HL-60/S4 treated with phorbol 12-myristate 13-acetate at 8.2 ng/mL for 4 days and 3 days (cell line): ENCODE results near the gene RNH1.
"Not testable (repeated sequence)": the region's sequence is repeated elsewhere in the genome, so short reads cannot be mapped to it uniquely, and the experiment has no call there.

ENCODE experiments used
- in situ Hi-C: fragments of 300-500 bp; cut with MboI; formaldehyde crosslinking; loops from 2 replicates; pipeline ENCODE4 v1.15.0; 2022; ENCODE audit warnings: low sequenced_read_pairs

Gene RNH1

DNA sequence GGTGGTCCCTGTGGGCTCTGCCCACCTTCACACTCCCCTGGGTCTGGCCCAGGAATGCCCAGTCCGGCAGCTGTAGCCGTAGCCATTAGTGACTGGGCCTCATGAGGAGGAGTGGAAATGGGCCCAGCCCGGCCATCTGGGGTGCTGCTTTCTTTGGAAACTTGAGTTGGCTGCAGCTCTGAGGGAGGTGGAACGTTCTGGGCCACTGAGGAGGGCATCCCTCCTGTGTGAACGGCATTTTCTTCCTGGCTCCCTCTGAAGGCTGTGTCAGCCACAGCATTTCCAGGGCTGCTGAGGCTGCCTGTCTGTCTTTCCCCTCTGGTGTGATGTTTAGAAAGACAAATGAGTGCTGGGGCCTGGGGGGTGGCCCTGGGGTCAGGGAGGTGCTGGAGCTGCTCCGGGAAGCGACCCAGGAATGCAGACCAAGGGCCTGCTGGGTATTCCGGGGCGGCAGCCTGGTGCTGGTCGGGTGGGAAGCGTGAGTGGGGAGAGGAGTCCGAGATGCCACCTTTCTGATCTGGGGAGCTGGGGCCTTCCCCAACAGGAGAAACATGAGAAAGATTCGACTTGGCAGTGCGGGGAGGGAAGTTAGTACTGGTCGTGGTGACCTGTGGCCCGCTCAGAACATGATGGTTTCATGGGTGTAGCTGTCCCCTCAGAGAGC is 29.9 kb downstream of the RNH1 start:
- in situ Hi-C loops = no loop called here

- in situ Hi-C loops = no loop called here
Observed at GRCh38 chr11:476416-476815, 30.6 kb downstream of the RNH1 start.

GRCh38 chr11:475941-476340 is 31.1 kb downstream of the RNH1 start:
- in situ Hi-C loops = no loop called here

DNA sequence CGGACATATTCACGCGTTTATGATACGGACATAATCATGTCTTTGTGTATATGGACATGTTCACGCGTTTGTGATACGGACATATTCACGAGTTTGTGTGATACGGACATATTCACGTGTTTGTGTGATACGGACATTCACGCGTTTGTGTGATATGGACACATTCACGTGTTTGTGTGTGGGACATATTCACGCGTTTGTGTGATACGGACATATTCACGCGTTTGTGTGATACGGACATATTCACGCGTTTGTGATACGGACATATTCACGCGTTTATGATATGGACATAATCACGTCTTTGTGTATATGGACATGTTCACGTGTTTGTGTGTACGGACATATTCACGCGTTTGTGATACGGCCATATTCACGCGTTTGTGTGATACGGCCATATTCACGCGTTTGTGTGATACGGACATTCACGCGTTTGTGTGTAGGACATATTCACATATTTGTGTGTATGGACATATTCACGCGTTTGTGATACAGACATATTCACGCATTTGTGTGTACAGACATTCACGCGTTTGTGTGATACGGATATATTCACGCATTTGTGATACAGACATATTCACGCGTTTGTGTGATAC is 32.0 kb downstream of the RNH1 start:
- in situ Hi-C loops = no loop called here

DNA sequence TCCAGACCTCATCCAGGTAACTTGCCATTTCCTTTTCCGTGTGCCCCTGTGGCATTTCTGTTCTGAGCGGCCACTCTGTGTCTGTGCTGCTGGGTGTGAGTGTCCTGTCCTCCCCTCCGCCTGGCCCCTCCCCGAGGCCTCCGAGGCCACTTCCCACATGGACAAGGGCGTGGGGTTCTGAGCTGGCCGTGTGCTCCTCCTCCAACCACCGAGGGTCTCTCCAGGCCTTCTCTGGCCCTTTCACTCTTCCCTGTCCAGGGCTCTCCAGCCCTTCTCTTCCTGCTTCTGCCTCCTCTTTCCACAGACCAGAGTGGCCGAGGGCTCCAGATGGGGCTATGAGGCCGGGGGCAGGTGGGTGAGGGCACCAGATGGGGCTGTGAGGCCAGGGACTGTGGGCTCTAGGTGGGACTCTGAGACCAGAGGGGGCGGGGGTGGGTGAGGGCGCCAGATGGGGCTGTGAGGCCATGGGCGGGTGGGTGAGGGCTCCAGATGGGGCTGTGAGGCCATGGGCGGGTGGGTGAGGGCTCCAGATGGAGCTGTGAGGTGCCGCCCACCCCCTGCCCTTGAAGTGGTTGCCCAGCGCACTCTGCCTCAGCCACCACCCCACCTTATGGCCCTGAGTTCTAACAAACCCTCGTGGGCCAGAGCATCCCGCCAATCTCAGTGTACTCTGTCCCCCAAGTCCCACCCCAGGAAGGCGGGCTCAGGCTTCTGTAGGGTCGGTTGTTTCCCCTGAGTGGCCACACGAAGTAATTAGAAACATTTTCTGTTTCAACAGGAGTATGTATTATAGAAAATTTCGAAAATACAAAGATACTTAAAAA is 32.9 kb downstream of the RNH1 start:
- in situ Hi-C loops = no loop called here

- in situ Hi-C loops = no loop called here
Observed at GRCh38 chr11:473415-473814, 33.6 kb downstream of the RNH1 start.

DNA sequence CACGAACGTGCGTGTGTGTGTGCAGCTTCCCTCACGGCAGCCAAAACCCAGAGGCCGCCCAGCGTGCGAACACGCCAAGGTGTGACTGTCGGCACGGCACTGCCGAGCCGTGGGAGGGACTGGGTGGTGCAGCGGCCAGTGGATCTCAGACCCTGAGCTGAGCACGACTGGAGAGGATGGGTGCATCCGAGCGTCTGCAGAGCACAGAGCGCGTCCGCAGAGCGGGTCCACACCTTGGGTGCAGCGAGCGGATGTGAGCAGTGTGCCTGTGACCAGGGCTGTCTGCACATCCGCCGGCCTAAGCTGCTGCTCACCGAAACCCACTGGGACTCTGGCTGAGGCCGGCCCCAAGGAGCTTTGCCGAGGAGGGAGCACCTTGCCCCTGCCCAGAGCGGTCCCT is 34.2 kb downstream of the RNH1 start:
- in situ Hi-C loops = no loop called here

DNA sequence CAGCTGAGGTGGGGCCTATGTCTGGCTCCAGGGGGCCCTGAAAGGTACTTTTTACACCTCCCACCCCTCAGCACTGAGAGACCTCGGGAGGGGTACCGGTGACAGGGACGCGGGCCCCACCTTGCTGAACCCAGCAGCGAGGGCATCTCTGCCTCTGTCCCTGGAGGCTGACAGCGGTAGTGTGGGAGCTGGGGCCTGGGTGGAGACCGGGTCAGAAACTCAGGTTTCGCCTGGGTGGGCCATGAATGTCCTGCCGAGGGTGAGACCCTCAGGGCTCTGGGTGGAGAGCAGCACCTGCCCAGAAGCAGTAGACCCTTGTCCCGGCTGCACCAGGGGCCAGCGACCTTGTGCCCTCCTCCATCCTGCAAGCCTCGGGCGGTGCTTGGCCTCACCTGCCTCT is 34.8 kb downstream of the RNH1 start:
- in situ Hi-C loops = no loop called here

DNA sequence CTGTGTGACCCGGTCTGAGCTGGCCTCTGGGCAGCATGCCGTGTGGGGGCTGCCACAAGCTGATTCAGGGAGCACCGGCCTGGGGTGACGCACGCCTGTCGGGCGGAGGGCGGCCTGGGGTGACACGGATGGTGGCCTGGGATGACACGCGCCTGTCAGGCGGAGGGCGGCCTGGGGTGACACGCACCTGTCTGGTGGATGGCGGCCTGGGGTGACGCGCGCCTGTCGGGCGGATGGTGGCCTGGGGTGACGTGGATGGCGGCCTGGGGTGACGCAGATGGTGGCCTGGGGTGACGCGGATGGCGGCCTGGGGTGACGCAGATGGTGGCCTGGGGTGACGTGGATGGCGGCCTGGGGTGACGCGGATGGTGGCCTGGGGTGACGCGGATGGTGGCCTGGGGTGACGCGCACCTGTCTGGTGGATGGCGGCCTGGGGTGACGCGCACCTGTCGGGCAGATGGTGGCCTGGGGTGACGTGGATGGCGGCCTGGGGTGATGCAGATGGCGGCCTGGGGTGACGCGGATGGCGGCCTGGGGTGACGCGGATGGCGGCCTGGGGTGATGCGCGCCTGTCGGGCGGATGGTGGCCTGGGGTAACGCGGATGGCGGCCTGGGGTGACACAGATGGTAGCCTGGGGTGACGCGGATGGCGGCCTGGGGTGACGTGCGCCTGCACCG is 35.4 kb downstream of the RNH1 start:
- in situ Hi-C loops = no loop called here

DNA sequence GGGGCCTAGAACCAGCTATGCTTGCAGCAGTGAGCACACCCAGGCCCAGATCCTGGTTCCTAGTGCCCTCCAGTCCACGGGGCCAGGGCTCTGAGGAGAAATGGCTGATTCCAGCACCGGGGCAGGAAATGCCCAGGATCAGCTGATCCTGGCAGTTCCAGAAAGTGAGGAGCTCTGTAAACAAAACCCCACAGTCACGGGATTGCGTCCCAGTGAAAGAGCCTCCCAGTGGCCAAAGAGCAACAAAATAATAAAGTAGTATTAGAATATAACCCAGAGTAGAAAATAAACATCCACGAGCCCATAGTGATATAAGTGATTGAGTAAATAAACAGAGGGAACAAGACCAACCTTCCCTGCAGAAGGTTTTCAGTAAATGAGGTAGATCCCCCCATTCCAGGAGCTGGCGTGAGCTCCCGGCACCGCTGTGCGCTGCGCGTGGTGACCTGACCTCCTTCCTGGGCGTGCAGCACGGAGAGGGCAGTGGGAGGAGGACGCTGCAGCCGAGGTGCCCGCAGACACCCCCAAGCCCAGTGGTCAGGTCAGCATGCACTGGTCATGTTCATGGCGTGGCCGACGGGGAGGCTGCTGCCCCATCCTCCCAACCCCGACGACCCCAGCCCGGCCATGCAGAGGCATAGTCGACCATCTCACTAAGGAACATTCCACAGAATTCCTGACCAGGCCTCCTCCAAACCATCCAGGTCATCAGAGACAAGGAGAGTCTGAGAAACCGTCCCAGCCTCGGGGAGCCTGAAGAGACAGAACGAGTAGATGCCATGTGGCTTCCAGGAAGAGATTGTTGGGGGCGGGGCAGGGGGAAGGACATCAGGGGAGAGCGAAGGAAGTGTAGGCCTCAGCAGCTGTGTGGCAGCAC is 37.1 kb downstream of the RNH1 start:
- in situ Hi-C loops = no loop called here

DNA sequence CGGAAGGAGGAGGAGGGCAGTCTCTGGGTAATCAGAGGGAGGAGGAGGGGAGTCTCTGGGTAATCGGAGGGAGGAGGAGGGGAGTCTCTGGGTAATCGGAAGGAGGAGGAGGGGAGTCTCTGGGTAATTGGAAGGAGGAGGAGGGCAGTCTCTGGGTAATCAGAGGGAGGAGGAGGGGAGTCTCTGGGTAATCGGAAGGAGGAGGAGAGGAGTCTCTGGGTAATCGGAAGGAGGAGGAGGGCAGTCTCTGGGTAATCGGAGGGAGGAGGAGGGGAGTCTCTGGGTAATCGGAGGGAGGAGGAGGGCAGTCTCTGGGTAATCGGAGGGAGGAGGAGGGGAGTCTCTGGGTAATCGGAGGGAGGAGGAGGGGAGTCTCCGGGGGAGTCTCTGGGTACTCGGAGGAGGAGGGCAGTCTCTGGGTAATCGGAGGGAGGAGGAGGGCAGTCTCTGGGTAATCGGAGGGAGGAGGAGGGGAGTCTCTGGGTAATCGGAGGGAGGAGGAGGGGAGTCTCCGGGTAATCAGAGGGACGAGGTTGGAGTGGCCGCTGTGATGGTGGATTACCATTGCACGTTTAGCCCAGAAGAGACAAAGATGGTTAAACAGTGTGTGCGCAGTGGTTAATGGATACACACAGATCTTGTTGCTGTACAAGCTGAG is 37.9 kb downstream of the RNH1 start:
- in situ Hi-C loops = not testable (repeated sequence)

DNA sequence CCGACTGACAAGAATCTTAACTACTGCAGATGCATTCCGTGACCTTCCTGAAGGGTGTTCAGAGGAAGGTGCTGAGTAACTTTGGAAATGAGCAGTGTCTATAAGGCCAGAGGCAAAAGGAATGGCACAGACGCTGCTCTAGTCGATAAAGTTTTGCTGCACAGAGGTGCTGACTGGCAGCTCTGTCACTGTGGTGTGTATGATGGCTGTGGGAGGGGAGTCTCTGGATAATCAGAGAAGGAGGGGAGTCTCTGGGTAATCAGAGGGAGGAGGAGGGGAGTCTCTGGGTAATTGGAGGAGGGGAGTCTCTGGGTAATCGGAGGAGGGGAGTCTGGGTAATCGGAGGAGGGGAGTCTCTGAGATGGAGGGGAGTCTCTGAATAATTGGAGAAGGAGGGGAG is 38.5 kb downstream of the RNH1 start:
- in situ Hi-C loops = no loop called here

- in situ Hi-C loops = no loop called here
Observed at GRCh38 chr11:468036-468435, 39.0 kb downstream of the RNH1 start.

GRCh38 chr11:465896-466530 is 41.0 kb downstream of the RNH1 start:
- in situ Hi-C loops = no loop called here

GRCh38 chr11:464316-464715 is 42.7 kb downstream of the RNH1 start:
- in situ Hi-C loops = no loop called here

DNA sequence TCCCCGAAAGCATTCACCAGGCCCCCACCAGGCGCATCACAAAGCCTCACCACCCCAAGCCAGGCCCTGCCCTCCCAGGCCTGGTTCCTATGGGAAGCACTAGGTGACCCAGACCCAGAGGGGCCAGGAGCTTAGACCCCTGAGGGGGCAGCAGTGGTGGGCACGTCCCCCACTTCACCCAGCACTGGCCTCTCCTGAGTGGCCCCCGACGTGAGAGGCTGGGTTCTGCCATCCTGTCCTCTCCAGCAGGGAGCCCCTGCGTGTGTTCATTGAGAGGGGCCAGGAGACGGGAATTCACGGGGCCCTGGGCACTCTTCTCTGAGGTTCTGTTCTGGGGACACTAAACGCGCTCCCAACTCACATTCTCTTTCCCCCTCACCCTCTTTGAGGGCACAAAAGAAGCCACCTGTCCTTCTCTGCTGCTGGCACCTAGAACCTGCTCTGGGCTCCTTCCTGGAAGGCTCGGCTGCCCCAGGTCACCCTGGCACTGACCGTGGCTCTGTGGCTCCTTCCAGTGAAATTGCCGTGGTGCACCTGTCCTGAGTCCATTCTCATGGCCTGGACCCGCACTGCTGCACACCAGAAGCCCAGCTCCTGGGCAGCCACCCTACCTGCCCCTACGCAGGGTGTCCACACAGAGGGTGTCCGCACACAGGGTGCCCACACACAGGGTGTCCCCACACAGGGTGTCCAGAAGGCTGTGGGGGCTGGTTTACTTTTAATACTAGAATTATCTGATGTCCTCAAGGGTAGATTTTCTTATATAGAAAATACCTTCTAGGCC is 44.7 kb downstream of the RNH1 start:
- in situ Hi-C loops = no loop called here

DNA sequence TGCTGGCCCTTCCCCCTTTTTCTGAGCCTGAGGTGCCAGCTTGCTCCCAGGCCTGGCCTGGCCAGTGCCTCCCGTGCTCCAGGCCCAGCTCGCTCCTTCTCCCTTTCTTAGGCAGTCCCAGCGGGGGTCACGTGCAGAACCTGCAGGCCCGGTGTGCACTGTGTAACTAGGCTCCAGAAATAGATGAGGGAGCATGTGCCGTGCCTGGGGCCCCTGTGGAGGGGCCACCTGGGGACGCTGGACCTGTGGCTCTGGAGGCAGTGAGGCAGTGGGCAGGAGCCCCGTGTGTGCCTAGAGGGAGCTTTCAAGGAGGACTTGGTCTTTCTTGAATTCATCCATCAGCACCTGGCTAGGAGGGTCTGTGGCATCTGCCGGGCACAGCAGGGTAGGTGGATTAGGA is 45.4 kb downstream of the RNH1 start:
- in situ Hi-C loops = no loop called here

- in situ Hi-C loops = no loop called here
Observed at GRCh38 chr11:460331-461199, 46.5 kb downstream of the RNH1 start.
